ENCODE measurements around the gene FANCC.

DNA sequence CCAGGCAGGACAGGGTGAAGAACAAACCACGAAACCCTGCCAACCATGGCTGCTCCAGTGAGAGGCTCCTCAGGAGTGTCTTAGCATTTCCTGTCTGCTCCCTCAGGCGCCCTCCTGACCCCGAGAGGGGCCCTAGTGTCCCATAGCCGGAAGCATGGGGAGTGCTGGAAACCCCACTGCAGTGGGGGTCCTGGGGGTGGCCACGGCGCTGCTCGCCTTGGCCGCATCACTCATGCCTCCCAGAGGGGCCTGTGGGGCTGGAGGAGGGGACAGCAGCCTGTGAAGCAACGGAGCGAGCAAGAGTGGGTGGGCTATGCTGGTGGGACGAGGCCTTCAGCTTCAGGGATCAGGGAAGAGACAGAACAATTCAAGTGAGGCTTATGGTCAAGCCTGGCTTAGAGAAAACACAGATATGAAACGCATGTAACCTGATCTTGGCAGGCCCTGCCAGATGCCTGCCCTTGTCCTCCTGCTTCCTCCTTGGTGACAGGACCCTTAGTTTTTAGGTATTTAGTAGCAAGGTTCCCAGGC, 219.1 kb downstream of the FANCC start:
- TF ChIP-seq CTCF (IDR thresholded peaks at IDR 0.05): no peak
- TF ChIP-seq POLR2A (IDR thresholded peaks at IDR 0.05): no peak
